Skin of body (tissue), 2 donors: ENCODE measurements around the gene MTNR1B. TPM values are rescaled to one million over a fixed set of nuclear protein-coding genes. Genes with fewer than 3 reads are reported as not detected.

ENCODE experiments used
- DNase-seq: peaks from one replicate; lab custom pipeline; 2025; lab: John Stamatoyannopoulos, UW
- total RNA-seq: library from RNA; depleted of rRNA; stranded (reverse); fragments of >200 nt; gene quantifications from one replicate; pipeline ENCODE4 v1.2.3, GENCODE V29; 2014

MTNR1B gene
- total RNA-seq, 1 donor from 2014 or later: 0.39 TPM

DNA sequence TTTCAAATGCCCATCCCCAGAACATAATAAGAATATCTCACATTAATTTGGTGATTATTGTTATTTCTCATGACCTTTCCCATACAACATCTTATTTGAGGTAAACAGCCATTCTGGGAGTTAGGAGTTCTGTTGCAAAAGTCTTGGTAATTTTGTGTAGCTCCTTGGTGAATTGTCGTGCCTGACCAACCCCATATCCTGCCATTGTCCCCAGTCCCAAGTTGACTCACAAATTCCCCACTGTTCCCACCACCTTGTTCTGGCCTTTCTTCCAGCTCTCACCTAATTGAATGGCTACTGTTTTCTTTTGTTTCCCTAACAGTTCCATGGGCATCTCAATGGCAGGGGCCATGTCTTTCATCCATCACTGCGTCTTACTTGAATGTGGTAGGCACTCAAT, 8.0 kb downstream of the MTNR1B start:
- DNase-seq: no peak

DNA sequence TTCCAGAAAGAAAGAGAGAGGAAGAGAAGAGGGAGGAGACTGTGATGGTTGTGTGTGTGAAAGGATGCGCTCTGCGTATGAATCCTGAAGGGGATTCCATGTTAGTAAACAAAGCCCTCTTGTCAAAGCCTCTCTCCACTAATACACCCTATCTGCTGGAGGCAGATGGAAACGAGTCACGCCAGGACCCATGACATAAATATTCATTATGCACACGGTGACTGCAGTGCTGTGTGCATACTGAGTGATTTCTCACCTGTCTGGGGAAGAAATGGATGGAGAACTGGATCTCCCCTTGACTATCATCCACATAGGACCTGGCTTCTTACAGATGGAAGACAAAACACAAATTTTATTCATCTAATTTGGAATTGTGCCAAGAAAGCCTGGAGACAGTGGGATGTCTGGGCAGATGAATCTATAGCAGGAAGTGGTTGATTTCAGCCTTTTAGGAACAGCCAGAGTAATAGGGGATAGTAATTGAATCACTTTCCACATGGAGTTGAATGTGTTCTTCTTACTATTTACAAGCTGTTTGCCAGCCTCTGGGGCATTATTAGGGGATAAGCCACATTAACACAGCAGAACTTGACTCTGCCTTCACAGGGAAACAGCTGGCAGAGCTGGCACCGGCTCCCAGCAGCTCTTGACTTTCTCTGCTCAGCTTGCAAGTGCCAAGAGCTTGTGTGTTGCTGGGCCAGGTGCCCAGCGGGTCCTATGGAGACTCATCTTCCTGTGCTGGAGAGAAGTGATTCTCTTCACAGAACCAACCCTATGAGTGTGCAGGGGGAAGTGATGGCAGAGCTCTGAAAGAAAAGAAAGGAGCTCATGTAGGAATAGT, 9.0 kb downstream of the MTNR1B start:
- DNase-seq: no peak

DNA sequence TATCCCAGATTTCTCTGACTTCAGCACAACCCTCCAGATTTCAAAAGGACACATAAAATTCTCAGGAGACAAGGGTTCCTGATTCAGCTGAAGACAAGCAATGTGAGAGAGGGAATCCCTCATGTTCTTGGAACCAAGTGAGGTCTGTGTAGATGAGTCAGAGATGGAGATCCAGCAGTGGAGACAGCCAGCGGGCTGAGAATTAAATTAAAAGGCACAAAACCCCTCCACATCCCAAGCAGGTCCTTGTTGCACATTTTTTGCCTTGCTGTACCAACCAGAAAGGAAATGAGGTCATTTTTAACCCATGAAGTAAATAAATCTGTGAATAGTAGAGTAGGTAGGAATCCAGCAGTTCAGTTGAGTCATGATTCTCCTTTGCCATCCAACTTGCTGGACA, 9.7 kb downstream of the MTNR1B start:
- no peak for DNase-seq

DNA sequence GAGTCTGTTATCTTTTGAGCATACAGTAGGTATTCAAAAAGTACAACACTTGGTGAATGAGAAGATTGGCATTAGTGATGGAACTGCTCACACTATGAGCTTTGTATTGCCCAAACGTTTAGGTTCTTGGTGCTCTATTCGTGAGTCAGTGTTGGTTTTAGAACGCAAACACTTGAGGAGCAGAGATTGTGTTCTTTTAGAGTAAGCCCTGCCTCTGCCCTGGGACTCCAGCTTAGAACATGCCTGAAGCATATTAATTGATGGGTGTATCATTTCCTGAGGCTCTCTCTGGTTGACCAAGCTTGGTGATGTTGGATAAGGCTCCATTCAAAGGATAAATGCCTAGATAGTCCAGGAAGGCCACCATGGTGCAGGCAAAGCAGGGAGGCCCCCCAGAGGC, 10.9 kb downstream of the MTNR1B start:
- no peak for DNase-seq

DNA sequence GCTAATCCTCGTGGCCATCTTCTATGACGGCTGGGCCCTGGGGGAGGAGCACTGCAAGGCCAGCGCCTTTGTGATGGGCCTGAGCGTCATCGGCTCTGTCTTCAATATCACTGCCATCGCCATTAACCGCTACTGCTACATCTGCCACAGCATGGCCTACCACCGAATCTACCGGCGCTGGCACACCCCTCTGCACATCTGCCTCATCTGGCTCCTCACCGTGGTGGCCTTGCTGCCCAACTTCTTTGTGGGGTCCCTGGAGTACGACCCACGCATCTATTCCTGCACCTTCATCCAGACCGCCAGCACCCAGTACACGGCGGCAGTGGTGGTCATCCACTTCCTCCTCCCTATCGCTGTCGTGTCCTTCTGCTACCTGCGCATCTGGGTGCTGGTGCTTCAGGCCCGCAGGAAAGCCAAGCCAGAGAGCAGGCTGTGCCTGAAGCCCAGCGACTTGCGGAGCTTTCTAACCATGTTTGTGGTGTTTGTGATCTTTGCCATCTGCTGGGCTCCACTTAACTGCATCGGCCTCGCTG, 12.1 kb downstream of the MTNR1B start:
- DNase-seq: no peak

DNA sequence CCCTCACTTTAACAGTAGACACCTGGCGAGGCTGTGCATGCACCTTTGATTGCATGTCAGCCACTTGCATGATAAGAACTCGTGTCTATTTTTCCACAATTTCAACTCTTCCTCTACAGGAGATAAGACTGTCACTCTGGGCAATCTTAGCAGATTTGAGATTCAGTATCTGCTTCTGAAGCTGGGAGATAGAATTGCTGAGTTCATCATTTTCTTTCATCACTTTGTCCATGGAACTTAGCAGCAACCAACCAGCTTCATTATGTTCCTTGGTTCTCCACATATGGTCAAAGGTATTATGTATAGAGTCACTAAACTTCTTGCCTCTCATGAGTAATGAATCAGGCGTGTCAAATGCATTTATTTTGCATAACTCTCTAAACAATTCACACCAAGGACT, 17.1 kb downstream of the MTNR1B start:
- no peak for DNase-seq

DNA sequence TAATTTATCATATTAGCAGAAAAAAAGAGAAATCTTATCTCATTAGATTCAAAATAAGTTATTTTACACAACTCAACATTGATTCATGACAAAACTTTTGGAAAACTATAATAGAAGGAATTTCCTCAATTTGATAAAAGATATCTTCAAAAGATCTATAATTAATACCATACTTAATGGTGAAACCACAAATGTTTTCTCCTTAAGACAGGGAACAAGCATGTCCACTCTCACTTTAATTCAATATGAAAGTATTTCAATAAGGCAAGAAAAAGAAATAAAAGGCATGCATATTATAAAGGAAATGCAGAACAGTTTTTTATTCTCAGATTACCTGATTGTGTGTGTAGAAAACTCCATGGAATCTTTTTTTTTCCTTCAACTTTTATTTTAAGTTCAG, 23.6 kb downstream of the MTNR1B start:
- no peak for DNase-seq

DNA sequence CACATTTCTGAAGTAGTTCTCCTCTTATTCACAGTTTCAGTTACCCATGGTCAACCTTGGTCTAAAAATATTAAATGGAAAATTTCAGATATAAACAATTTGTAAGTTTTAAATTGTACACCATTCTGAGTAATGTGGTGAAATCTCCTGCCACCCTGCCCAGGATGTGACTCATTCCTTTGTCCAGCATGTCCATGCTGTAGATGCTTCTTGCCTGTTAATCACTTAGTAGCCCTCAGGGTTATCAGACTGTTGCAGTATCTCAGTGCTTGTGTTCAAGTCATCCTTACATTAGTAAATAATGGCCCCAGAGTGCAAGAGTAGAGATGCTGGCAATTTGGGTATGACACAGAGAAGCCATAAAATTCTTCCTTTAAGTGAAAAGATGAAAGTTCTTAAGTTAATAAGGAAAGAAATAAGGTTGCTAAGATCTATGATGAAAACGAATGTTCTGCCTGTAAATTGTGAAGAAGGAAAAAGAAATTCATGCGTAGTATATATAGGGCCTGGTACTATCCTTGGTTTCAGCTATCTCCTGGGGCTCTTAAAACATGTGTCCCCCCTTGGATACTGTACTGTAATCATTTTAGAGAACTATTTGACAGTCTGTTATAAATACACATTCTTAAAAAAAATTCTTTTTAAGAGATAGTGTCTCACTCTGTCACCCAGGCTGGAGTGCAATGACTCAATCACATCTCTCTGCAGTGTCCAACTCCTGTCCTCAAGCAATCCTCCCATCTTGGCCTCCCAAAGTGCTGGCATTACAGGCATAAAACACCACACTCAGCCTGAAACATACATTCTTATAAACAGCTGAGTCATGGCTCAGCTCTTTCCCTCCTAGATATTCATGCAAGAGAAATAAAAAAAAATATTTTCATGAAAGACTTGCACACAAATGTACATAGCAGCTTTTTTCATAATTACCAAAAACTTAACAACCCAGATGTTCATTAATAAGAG, 31.3 kb downstream of the MTNR1B start:
- no peak for DNase-seq

DNA sequence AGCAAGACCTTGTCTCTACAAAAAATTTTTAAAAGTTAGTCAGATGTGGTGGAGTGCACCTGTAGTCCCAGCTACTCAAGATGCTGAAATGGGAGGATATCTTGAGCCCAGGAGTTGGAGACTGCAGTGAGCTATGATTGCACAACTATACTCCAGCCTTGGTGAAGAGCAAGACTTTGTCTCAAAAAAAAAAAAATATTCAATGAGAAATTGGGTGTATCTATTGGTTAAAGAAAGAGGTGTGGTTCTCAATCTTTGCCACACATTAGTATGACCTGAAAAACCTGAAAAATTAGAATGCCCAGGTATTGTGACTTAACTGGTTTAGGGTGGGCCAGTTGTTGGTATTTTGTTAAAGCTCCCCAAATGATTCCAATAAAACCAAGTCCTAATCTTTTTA, 32.4 kb downstream of the MTNR1B start:
- no peak for DNase-seq

DNA sequence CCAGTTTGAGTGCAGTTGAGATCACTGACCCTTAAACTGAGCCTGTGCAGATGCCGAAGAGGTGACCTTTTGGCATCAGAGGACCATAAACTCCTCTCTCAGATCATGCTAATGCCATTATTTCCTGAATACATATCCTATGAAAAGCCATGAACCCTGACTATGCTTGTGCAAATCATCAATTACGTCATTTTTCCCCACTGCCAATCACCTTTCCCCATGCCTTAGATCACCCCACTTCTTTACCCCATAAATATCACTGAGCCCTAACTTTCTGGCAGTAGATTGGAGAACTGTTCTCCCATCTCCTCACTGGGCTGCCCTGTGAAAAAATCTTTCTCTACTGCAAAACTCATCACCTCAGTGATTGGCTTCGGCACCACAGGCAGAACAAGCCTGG, 32.9 kb downstream of the MTNR1B start:
- no peak for DNase-seq

DNA sequence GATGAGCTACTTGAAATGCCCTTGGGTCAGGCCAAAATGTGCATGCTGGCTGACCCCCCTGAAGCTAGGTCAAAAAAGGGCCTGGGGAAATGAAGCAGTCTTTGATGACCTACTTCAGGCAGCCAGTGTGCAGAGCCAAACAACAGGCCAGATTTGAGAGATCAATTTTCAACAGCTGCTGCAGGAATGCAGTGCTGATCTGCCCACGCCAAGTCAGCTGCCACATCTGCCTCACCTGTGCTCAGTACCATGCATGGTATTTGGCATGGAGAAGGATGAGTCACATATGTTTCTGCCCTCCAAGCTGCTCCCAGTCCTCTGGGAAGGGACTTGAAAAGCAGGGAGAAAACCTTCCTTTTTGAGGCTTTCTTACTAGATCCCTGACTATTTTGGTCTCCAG, 35.8 kb downstream of the MTNR1B start:
- DNase-seq: no peak

DNA sequence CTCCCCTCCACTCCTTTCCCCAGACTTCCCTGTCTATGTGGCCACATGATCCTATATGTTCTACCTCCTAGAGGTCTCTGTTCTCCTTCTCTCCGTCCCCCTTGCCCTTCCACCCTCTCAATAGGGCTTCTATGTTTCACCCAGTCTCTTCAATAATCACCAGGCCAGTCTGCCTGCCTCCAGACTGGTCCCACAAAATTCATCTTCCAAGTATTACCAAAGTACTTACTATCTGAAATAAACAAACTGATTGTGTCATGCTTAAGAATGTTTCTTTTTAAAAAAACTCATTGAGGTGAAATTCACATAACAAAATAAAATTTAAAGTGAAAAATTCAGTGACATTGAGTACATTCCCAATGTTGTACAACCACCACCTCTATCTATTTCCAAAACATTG, 44.2 kb downstream of the MTNR1B start:
- DNase-seq: no peak

DNA sequence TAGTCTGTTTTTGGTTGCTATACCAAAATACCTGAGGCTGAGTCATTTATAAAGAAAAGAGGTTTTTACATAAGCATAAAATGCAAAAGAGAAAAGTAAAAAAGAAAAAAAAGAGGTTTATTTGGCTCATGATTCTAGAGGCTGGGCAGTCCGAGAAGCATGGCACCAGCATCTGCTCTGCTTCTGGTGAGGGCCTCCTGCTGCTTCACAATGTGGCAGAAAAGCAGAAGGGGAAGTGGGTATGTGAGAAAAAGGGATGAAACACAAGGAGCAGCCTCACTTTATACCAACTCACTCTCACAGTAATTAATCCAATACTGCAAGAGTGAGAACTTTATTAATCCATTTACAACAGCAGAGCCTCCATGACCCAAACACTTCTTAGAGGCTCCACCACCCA, 47.1 kb downstream of the MTNR1B start:
- no peak for DNase-seq

DNA sequence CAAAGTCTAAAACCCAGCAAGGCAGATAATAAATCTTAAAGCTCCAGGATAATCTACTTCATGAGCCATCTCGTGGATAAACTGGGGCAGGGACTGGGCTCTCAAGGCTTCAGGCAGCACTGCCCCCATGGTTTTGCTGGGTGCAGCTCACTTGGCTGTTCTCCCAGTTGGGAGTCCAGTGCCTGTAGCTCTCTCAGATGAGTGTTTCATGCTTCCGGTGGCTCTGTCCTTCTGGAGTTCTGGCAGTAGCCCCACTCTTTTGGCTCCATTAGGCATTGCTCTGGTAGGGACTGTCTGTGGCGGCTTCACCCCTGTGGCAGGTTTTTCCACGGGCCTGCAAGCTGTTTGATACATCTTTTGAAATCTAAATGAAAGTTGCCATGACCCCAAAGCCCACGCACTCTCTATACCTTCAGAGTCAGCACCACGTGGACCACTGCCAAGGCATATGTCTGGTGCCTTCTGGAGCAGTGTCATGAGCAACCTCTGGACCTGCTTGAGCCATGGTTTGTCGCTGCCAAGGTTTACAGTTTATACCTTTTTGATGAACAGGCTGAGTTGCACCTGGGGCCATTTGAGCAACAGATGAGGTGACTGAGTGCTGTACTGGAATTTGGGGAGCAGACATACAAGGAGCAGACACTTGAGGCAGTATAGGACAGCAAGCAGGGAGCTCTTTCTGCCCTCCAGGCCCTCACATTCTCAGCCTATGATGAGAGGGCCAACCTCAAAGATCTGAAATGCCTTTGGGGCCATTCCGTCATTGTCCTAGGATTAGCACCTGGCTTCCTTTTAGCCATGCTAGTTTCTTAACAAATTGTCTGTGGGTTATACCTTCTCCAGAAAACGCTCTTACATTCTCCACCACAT, 48.6 kb downstream of the MTNR1B start:
- no peak for DNase-seq

DNA sequence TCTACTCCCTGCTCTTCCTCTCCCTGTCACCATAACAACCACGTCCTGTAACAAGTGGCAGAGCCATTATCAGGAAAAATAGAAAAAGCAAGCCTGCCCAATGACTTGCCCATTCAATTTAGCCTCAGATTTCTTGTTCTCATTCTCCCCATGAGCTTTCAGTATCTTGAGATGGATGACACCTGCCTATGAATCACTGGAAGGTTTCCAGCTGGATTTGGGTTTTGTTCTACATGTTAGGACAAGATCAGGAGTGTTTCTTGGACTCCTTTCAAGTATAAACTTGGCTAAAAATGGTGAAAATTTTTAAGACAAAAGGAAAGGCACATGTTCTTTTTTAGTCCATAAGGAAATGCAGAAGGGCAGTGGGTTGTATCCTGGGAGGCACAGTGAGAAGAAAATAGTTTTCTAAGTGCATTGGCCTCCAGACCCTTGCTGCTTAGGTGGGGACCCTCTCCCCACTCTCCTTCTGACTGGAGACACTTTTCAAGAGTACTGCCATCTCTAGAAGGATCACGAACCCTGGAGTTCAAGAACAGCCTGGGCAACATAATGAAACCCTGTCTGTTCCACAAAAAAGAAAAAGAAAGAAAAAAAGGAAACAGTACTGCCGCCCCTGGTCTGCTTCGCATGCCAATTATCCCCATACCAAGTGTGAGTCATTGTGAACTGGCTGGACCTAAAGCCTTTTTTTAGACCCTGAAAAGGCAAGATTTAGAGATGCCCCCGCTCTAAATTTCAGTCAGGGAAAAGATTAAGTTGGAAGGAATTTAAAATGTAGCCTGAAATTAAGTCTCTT, 51.0 kb downstream of the MTNR1B start:
- no peak for DNase-seq

DNA sequence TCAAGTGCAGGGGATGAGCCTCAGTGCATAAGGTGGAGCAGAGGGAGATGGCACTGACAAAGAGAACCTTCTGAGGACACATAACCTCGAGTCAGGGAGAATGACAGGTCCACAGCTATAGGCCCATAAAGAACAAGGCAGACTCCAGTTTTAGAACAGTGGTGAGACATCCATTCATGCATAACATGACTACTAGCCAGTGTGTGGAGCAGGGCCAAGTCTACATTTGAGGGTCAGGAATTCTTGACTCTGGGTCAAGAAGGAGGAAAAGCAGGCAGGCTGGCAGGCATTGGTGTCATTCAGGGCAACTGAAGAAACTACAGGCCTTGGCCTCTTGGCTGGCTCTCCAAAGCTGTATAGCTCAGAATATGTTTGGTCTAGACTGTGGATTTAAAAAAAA, 54.9 kb downstream of the MTNR1B start:
- no peak for DNase-seq

DNA sequence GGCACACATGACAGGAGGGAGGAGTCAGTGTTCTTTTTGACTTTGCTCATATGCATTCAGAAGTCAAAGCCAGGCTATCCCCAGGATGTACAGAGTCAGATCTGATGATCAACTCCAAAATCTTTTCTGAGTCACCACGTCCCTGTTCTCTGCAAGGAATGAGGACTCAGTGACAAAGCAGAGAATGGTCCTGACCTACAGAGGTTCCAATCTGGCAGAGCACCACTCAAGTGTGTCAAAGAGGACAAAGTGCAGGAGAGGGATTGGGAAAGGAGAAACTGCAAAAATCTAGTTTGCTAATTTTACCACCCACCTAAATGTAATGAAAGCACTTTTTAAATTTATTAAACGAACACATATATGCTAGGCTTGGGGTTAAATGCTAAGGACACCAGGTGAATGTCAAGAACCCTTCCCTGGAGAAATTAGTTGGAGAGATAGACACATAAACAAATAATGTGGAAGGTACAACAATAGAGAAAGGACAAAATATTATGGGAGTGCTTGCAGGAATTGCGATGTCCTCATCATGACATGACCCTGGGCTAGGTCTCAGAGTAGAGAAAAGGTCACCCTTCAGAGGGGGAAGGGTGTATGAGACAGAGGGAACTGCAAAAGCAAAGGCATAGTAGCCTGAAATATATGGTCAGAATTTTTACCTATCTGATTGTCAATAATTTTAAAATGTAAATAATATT, 56.3 kb downstream of the MTNR1B start:
- DNase-seq: no peak

DNA sequence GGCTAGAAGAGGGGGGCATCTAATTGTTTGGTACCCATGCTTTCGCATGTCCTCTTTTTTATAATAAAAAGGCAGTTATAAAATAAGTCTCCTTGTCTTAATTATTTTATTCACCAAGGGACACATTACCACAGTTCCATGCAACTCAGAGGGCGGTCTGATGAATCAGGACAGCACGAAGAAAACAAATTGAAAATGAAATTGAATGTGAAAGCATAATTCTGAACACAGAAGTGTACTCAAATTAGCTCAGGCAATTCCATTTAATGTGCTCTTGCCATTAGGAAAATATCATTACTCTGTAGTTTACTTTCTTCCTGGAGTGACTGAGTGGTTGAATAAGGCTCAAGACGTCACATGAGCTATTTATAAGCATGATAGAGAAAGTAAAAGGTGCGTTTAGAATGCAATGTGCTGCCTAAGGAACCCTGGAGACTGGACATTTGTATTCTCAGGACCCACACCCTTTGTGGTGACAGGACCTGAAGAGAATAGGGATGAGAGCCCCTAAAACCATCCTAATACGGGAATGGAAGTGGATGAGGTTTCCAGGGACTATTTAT, 59.6 kb downstream of the MTNR1B start:
- DNase-seq: no peak

DNA sequence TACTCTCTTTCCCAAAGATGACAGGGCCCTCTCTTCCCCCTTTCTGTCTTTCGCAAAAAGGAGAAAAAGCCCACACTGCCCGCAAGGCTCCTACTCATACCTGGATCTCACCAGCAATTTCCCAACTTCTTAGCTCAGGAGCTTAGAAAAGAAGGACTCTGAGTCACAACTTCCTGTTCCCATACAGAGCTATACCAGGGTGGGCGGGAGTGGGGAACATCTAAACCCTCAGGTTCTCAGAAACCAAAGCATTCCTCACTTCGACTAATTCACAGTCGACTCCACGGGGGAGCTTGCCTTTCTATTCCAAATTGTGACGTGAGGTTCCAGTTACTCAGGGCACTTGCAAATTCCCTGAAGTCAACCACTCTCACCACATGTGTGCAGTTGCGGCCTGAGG, 61.9 kb downstream of the MTNR1B start:
- no peak for DNase-seq
